Vagina (tissue), 2 donors: Measurements from ENCODE around the gene NUP210.

ENCODE experiments used
- POLR2A ChIP-seq, 2 donors: fragments of 450-650 bp; IDR thresholded peaks; one replicate each; pipeline ENCODE4 v1.6.1; 2017; ENCODE audit warnings: antibody characterized with exemption in 2 of 2, mild to moderate bottlenecking in 2 of 2, moderate library complexity in 2 of 2
- POLR2AphosphoS5 ChIP-seq, 2 donors: sonication (generic); formaldehyde crosslinking; IDR thresholded peaks; one replicate each; pipeline ENCODE4 v1.9.0; 2017; ENCODE audit warnings: antibody characterized with exemption in 2 of 2, mild to moderate bottlenecking in 2 of 2, low read depth in 1 of 2; ENCODE audit not compliant: insufficient read depth in 1 of 2
- TF ChIP-seq, protein P1 (sequence below), 3 experiments: fragments of 450-650 bp in 2 of 3; fragments of 200-600 bp in 1 of 3; sonication (generic) in 1 of 3; IDR thresholded peaks; one replicate each; pipeline ENCODE4 v1.5.1; 2017 to 2019; ENCODE audit warnings: antibody characterized with exemption in 3 of 3, mild to moderate bottlenecking in 2 of 3, moderate library complexity in 2 of 3

- TF ChIP-seq, protein P1, sequence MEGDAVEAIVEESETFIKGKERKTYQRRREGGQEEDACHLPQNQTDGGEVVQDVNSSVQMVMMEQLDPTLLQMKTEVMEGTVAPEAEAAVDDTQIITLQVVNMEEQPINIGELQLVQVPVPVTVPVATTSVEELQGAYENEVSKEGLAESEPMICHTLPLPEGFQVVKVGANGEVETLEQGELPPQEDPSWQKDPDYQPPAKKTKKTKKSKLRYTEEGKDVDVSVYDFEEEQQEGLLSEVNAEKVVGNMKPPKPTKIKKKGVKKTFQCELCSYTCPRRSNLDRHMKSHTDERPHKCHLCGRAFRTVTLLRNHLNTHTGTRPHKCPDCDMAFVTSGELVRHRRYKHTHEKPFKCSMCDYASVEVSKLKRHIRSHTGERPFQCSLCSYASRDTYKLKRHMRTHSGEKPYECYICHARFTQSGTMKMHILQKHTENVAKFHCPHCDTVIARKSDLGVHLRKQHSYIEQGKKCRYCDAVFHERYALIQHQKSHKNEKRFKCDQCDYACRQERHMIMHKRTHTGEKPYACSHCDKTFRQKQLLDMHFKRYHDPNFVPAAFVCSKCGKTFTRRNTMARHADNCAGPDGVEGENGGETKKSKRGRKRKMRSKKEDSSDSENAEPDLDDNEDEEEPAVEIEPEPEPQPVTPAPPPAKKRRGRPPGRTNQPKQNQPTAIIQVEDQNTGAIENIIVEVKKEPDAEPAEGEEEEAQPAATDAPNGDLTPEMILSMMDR (IDR thresholded peaks at IDR 0.05) = no peak
- TF ChIP-seq POLR2AphosphoS5 (IDR thresholded peaks at IDR 0.05; ENCODE audit: insufficient read depth in 1 of 2, low read depth in 1 of 2) (no peak), POLR2A (IDR thresholded peaks at IDR 0.05) (no peak)
These were observed 132.3 kb downstream of the NUP210 start for GRCh38 chr3:13287833-13288232.
